ENCODE data around the gene CKAP2L. TPM values are rescaled to one million over a fixed set of nuclear protein-coding genes. Genes with fewer than 3 reads are reported as not detected.

The CKAP2L gene
- total and polyA plus RNA-seq, 9 of the 15 experiments (the other 6 are each of a cell fraction or from before 2014, with no cell fraction given), result 10.4 to 21.9 (median 14.2) TPM

DNA sequence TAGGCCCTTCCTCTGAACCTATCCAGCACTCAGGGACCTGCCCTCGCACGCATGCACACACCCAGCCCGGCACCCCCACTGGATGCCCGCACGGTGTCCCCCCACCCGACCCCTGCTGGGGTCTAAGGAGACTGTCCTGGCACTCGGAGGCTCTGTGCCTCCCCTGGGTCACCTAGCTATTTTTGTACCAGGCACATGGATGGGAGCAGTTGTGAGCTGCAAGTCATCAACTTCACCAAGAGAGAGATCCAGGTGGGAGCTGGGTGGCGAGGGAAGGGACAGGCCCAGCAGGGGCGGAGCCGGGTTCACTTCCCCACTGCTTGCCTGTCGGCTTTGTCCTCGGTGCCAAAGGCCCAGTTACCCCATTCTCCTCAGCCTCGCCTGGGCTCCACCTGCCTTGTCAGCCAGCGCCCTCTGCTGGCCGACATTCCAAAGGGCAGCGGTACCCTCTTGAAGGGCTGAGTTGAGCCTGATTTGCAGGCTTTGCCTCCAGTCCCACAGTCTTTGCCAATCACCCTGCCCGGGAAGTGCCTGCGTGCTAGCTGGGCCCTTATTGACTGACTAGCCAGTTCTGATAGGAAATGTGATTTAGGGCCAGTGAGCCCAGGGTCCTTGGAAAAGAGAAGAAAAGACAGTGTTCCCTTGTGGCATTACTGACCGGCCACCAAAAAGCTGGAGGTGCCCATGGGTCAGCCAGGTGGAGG lies 37.8 kb downstream of the CKAP2L start (continued):
- TF ChIP-seq RBM15 (IDR thresholded peaks at IDR 0.05; ENCODE audit: insufficient read depth, low read length), result no peak
- 0 out of 3 replicates have a peak, but pooled peaks of 1 of the 2 experiments have one; percentile 42 for TF ChIP-seq CBX3 (IDR thresholded peaks at IDR 0.05; ENCODE audit: borderline replicate concordance in 1 of 2, low read length in 2 of 2)
- peak in 2 of 3 experiments; percentile 42 to 69 for TF ChIP-seq YY1 (IDR thresholded peaks at IDR 0.05; ENCODE audit: borderline replicate concordance in 1 of 3, control insufficient read depth in 1 of 3, extremely low read depth in 1 of 3, insufficient read depth in 3 of 3, insufficient read length in 1 of 3, insufficient replicate concordance in 2 of 3, low read depth in 1 of 3, low read length in 2 of 3)
- TF ChIP-seq FOXJ2 (tag; IDR thresholded peaks at IDR 0.05), result no peak
- TF ChIP-seq SOX6 (IDR thresholded peaks at IDR 0.05), result peak; percentile 46
- TF ChIP-seq ELF1 (tag; IDR thresholded peaks at IDR 0.05), result no peak
- peak; percentile 1 for TF ChIP-seq KDM5B (IDR thresholded peaks at IDR 0.05; ENCODE audit: insufficient replicate concordance, low read depth, low read length)
- TF ChIP-seq EGR1 (conservative IDR thresholded peaks at IDR 0.05), result peak; percentile 59
- 0 out of 2 replicates have a peak, but pooled peaks have one; percentile 13 for TF ChIP-seq ZBTB1 (CRISPR knock-in tag; IDR thresholded peaks at IDR 0.05; ENCODE audit: borderline replicate concordance, low read depth)
- TF ChIP-seq KLF6 (CRISPR knock-in tag; IDR thresholded peaks at IDR 0.05; ENCODE audit: borderline replicate concordance), result no peak
- no peak for TF ChIP-seq NCOA4 (IDR thresholded peaks at IDR 0.05; ENCODE audit: partially characterized antibody)
- no peak for TF ChIP-seq GTF2E2 (tag; IDR thresholded peaks at IDR 0.05)
- no peak for TF ChIP-seq ZSCAN29 (IDR thresholded peaks at IDR 0.05)
- no peak for TF ChIP-seq MCM7 (IDR thresholded peaks at IDR 0.05)
- no peak for TF ChIP-seq ETS2 (tag; IDR thresholded peaks at IDR 0.05; ENCODE audit: borderline replicate concordance, poor library complexity, severe bottlenecking)
- TF ChIP-seq MYC (IDR thresholded peaks at IDR 0.05; ENCODE audit: low read depth, low read length), result peak; percentile 74
- TF ChIP-seq MYC (CRISPR knock-in tag; IDR thresholded peaks at IDR 0.05; ENCODE audit: borderline replicate concordance, low read depth), result peak; percentile 32; the same call in 1 of the 2 replicates
- TF ChIP-seq CSDE1 (IDR thresholded peaks at IDR 0.05), result no peak
- TF ChIP-seq MAFK (IDR thresholded peaks at IDR 0.05; ENCODE audit: low read length), result no peak
- TF ChIP-seq BACH1 (tag; IDR thresholded peaks at IDR 0.05), result no peak
- TF ChIP-seq SMARCA5 (IDR thresholded peaks at IDR 0.05), result no peak
- TF ChIP-seq, protein P1, sequence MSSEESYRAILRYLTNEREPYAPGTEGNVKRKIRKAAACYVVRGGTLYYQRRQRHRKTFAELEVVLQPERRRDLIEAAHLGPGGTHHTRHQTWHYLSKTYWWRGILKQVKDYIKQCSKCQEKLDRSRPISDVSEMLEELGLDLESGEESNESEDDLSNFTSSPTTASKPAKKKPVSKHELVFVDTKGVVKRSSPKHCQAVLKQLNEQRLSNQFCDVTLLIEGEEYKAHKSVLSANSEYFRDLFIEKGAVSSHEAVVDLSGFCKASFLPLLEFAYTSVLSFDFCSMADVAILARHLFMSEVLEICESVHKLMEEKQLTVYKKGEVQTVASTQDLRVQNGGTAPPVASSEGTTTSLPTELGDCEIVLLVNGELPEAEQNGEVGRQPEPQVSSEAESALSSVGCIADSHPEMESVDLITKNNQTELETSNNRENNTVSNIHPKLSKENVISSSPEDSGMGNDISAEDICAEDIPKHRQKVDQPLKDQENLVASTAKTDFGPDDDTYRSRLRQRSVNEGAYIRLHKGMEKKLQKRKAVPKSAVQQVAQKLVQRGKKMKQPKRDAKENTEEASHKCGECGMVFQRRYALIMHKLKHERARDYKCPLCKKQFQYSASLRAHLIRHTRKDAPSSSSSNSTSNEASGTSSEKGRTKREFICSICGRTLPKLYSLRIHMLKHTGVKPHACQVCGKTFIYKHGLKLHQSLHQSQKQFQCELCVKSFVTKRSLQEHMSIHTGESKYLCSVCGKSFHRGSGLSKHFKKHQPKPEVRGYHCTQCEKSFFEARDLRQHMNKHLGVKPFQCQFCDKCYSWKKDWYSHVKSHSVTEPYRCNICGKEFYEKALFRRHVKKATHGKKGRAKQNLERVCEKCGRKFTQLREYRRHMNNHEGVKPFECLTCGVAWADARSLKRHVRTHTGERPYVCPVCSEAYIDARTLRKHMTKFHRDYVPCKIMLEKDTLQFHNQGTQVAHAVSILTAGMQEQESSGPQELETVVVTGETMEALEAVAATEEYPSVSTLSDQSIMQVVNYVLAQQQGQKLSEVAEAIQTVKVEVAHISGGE (CRISPR knock-in tag; IDR thresholded peaks at IDR 0.05), result no peak
- TF ChIP-seq PTRF (tag; IDR thresholded peaks at IDR 0.05), result no peak
- no peak for TF ChIP-seq ZNF232 (CRISPR knock-in tag; IDR thresholded peaks at IDR 0.05)
- TF ChIP-seq TCF7 (IDR thresholded peaks at IDR 0.05; ENCODE audit: borderline replicate concordance), result no peak; the same call in 1 of the 2 replicates
- peak; percentile 72 for TF ChIP-seq SP1 (CRISPR knock-in tag; IDR thresholded peaks at IDR 0.05)
